ENCODE results near the gene PPP3R1.

GRCh38 chr2:68190991-68191731, 61.2 kb downstream of the PPP3R1 start:
- TF ChIP-seq, protein P1, sequence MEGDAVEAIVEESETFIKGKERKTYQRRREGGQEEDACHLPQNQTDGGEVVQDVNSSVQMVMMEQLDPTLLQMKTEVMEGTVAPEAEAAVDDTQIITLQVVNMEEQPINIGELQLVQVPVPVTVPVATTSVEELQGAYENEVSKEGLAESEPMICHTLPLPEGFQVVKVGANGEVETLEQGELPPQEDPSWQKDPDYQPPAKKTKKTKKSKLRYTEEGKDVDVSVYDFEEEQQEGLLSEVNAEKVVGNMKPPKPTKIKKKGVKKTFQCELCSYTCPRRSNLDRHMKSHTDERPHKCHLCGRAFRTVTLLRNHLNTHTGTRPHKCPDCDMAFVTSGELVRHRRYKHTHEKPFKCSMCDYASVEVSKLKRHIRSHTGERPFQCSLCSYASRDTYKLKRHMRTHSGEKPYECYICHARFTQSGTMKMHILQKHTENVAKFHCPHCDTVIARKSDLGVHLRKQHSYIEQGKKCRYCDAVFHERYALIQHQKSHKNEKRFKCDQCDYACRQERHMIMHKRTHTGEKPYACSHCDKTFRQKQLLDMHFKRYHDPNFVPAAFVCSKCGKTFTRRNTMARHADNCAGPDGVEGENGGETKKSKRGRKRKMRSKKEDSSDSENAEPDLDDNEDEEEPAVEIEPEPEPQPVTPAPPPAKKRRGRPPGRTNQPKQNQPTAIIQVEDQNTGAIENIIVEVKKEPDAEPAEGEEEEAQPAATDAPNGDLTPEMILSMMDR (IDR thresholded peaks at IDR 0.05): no peak
- no peak for TF ChIP-seq POLR2A (IDR thresholded peaks at IDR 0.05)
- TF ChIP-seq EP300 (IDR thresholded peaks at IDR 0.05): no peak

Measured in tibial nerve (tissue), 4 donors.